HEK293T (cell line): ENCODE measurements around the gene OPCML.

Experiments used
- CTCF ChIA-PET: fragments of 350-600 bp; formaldehyde crosslinking; extraction: SDS; loops from one replicate; lab custom pipeline; 2021; ENCODE audit warnings: antibody characterized with exemption, inconsistent platforms; lab: Yijun Ruan, JAX
- POLR2A ChIA-PET: fragments of 350-600 bp; formaldehyde crosslinking; extraction: SDS; loops from one replicate; lab custom pipeline; 2020; ENCODE audit warnings: antibody characterized with exemption, inconsistent platforms; lab: Yijun Ruan, JAX
- DNase-seq: peaks from one replicate; pipeline ENCODE4 v3.0.0; 2012; ENCODE audit warnings: mixed read lengths; ENCODE audit errors: extremely low spot score
- ARNT ChIP-seq: fragments of 450-650 bp; IDR thresholded peaks from 2 replicates; pipeline ENCODE4 v1.6.1; 2017; ENCODE audit warnings: mild to moderate bottlenecking
- BHLHE40 ChIP-seq: fragments of 450-650 bp; IDR thresholded peaks from 2 replicates; pipeline ENCODE4 v1.6.1; 2016; ENCODE audit warnings: mild to moderate bottlenecking, moderate library complexity, borderline replicate concordance
- CTBP1 ChIP-seq: fragments of 450-650 bp; IDR thresholded peaks from 2 replicates; pipeline ENCODE4 v1.6.1; 2016; ENCODE audit warnings: borderline replicate concordance
- ELF4 ChIP-seq: fragments of 450-650 bp; IDR thresholded peaks from 2 replicates; pipeline ENCODE4 v1.6.1; 2017; ENCODE audit warnings: antibody characterized with exemption
- FOXA1 ChIP-seq: fragments of 450-650 bp; IDR thresholded peaks from 2 replicates; pipeline ENCODE4 v1.6.1; 2016; ENCODE audit warnings: mild to moderate bottlenecking
- FOXK2 ChIP-seq: fragments of 450-650 bp; IDR thresholded peaks from 2 replicates; pipeline ENCODE4 v1.6.1; 2016; ENCODE audit warnings: mild to moderate bottlenecking
- FOXM1 ChIP-seq: fragments of 450-650 bp; IDR thresholded peaks from 2 replicates; pipeline ENCODE4 v1.6.1; 2017; ENCODE audit warnings: mild to moderate bottlenecking, borderline replicate concordance
- HDGF ChIP-seq: fragments of 450-650 bp; IDR thresholded peaks from 2 replicates; pipeline ENCODE4 v1.6.1; 2017; ENCODE audit warnings: antibody characterized with exemption, borderline replicate concordance
- L3MBTL2 ChIP-seq: fragments of 450-650 bp; conservative IDR thresholded peaks from 2 replicates; pipeline ENCODE4 v1.6.1; 2016; ENCODE audit warnings: mild to moderate bottlenecking
- LEF1 ChIP-seq: fragments of 450-650 bp; IDR thresholded peaks from 2 replicates; pipeline ENCODE4 v1.6.1; 2017; ENCODE audit warnings: mild to moderate bottlenecking, borderline replicate concordance
- NFRKB ChIP-seq: fragments of 450-650 bp; IDR thresholded peaks from 2 replicates; pipeline ENCODE4 v1.6.1; 2016; ENCODE audit warnings: mild to moderate bottlenecking, moderate library complexity
- SP1 ChIP-seq: fragments of 450-650 bp; IDR thresholded peaks from 2 replicates; pipeline ENCODE4 v1.6.1; 2017
- SUZ12 ChIP-seq: fragments of 450-650 bp; IDR thresholded peaks from 2 replicates; pipeline ENCODE4 v1.6.1; 2016; ENCODE audit warnings: mild to moderate bottlenecking
- TARDBP ChIP-seq: fragments of 450-650 bp; IDR thresholded peaks from 2 replicates; pipeline ENCODE4 v1.6.1; 2016
- ZNF384 ChIP-seq: fragments of 450-650 bp; IDR thresholded peaks from 2 replicates; pipeline ENCODE4 v1.6.1; 2016
- TF ChIP-seq, protein P1 (sequence below): fragments of 450-650 bp; IDR thresholded peaks from 2 replicates; pipeline ENCODE4 v1.6.1; 2016

The OPCML gene

DNA sequence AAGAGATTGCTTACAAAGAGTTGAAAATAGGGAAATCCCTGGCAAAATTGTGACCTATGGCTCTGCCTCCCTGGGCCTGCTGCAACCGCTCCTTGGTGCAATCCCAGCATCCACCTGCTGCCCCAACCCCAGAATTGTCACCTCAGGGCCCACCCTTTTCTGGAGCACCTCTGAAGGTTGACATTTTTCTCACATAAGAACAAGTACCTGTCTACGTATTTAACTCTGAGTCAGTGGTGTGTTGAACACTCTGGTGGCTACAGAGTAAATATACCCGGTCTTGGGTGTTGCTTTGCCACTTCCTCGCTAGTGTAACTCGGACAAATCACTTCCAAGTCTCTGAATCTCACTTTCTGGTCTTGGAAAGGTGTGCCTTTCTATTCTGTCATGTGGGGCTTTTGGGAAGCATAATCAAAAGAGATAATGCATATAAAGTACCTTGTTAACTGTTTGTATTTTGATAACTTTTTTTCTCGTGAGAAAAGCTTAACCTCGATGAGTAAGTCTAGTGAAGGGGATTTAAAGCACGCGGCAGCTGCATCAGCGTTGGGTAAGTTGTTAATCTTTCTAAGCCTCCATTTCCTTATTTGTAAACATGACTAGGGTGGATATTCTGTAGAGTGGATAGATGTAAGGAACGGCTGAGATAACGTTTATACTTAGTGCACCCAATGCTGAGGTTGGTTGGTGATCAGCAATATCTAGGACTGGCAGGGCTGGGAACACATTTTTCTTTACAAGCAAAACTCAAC is 881.2 kb downstream of the OPCML start:
- ChIA-PET CTCF (no interaction called here), POLR2A (no interaction called here)
- no peak for DNase-seq
- TF ChIP-seq LEF1, result no peak
- TF ChIP-seq ZNF384, result no peak
- TF ChIP-seq L3MBTL2, result no peak
- no peak for TF ChIP-seq BHLHE40
- TF ChIP-seq, protein P1, sequence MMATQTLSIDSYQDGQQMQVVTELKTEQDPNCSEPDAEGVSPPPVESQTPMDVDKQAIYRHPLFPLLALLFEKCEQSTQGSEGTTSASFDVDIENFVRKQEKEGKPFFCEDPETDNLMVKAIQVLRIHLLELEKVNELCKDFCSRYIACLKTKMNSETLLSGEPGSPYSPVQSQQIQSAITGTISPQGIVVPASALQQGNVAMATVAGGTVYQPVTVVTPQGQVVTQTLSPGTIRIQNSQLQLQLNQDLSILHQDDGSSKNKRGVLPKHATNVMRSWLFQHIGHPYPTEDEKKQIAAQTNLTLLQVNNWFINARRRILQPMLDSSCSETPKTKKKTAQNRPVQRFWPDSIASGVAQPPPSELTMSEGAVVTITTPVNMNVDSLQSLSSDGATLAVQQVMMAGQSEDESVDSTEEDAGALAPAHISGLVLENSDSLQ, result no peak

DNA sequence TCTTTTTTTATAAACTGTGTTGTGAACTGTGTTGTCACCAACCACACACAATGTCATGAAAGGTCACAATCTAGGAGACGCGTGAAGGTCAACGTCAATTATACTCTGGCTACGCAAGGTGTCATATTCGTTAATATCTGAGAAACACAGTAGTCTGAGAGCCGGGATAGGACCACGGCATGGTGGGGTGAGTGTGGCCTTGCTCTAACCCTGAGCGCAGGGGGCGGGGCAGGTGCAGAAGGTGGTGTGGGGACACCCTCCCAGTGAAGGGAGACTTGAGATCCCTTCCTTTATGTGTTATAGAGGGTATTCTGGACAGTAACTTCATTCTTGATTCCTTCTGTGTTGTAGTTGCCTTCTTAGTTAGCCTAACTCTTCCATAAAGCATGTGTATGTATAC is 883.0 kb downstream of the OPCML start:
- ChIA-PET CTCF (no interaction called here), POLR2A (no interaction called here)
- no peak for DNase-seq
- TF ChIP-seq TARDBP, result no peak
- TF ChIP-seq FOXA1, result no peak
- TF ChIP-seq CTBP1, result no peak

DNA sequence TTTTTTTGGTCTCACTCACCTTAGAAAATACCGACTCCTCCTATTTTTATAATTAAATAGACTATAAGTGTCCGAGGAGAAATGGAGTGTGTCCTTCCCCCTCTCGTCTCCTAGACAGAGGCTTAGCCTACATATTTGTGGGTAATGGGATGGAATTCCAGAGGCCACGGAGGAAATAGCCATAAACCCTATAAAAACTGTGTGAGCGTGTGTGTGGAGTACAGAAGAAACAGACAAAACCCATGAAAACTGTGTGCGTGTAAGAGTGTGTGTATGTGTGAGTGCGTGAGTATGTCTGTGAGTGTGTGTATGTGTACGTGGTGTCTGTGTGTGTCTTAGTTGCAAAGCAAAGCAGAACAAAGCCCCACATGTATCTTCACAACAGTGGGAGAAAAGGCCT is 883.5 kb downstream of the OPCML start:
- TF ChIP-seq L3MBTL2 (no peak), ELF4 (no peak), CTBP1 (no peak), FOXA1 (no peak), ZNF384 (no peak), SP1 (no peak), FOXM1 (no peak), HDGF (no peak)
- TF ChIP-seq, protein P1, result no peak
- CTCF ChIA-PET, result no interaction called here
- DNase-seq, result no peak
- POLR2A ChIA-PET, result no interaction called here

DNA sequence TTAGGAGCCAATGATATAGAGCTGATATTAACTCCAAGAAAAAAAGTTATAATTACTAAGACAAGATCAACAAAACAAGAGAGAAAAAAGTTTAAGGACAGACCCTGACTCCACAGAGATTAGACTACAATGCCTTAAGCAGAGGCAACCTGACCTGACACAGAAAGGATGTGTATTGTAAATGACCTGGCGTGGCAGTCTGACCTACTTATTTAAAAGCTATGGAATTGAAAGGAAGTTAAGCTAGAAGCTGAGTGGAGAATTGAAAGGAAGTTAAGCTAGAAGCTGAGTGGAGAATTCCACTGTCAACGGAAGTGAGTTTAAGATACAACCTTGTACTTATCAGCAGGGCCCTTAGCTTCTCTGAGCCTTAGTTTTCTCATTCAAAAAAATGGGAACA is 885.4 kb downstream of the OPCML start:
- TF ChIP-seq NFRKB (no peak), FOXM1 (no peak), ELF4 (no peak), HDGF (no peak), CTBP1 (no peak), FOXK2 (no peak), ARNT (no peak), SUZ12 (no peak), BHLHE40 (no peak), FOXA1 (no peak), L3MBTL2 (no peak), ZNF384 (no peak)
- TF ChIP-seq, protein P1, result no peak
- CTCF ChIA-PET, result no interaction called here
- no peak for DNase-seq
- POLR2A ChIA-PET, result no interaction called here

DNA sequence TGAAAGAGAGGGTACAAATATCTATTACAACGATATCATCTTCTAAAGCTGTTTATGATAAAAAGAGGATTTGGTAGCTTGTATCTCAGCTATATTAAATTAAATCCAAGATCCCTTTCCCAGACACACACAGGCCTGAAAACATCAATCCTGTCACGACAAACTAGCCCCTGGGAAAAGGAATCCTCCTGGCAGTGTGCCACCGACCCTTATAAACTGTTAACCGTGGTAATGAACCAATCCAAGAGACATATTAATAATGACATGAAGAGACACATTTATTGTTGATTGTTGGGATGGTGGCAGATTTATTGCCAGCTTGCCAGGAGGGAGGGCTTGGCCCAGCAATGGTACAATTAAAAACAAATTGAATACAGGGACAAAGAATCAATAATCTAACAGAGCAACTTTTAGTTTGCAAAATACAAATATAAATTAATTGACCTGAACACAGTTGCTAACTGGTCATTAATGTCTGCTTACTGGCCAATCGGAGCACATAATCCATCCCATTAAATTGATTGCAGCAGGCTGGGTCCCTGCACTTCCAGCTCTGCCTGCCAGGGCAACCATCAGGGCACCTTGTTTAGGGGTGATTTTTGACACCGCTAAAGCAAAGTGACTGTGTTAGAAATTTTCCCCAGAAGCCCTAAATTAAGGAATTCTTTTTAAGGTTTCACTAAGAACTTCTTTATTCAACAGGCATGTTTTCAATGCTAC is 887.6 kb downstream of the OPCML start:
- POLR2A ChIA-PET, result no interaction called here
- no peak for DNase-seq
- TF ChIP-seq ZNF384, result no peak
- TF ChIP-seq, protein P1, result peak; percentile 33
- no peak for TF ChIP-seq FOXK2
- no peak for TF ChIP-seq ARNT
- no peak for TF ChIP-seq LEF1
- TF ChIP-seq TARDBP, result no peak
- CTCF ChIA-PET, result no interaction called here

DNA sequence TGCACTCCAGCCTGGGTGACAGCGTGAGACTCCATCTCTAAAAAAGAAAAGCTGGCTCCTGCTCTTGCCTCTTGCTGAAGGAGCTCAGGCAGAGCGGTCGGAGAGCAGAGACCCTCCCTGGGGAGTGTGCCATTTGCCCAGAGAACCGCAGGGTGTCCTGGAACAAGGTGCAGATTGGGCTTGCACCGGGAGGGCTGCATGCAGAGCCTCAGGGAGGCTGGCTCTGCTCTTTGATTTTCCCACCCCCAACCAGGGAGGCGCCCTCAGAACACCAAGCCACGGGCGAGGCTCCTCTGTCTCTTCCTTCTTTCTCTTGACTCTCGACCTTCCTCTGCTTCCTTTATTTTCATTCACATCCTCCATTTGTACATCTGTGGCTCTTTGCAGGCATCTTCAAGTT is 889.1 kb downstream of the OPCML start:
- POLR2A ChIA-PET, result no interaction called here
- DNase-seq, result no peak
- no peak for TF ChIP-seq HDGF
- TF ChIP-seq FOXM1, result no peak
- no peak for TF ChIP-seq SP1
- TF ChIP-seq FOXK2, result no peak
- no peak for TF ChIP-seq BHLHE40
- TF ChIP-seq, protein P1, result no peak
- TF ChIP-seq TARDBP, result no peak
- CTCF ChIA-PET, result no interaction called here
